Measurements from ENCODE around the gene CD300LD.
A peak's percentile ranks its signal among the peaks of the same experiment; 100 is the strongest.
"Not testable (repeated sequence)": the region's sequence is repeated elsewhere in the genome, so short reads cannot be mapped to it uniquely, and the experiment has no call there.

The CD300LD gene

GRCh38 chr17:74571621-74572270 is 20.3 kb downstream of the CD300LD start:
- DNase-seq (ENCODE audit: low read depth), result no peak

- peak; percentile 85 for DNase-seq (ENCODE audit: low read depth)
Observed at GRCh38 chr17:74569020-74570003, 22.8 kb downstream of the CD300LD start.

- DNase-seq (ENCODE audit: low read depth), result no peak
Observed at GRCh38 chr17:74568106-74568873, 23.8 kb downstream of the CD300LD start.

- DNase-seq (ENCODE audit: low read depth), result no peak
Observed at GRCh38 chr17:74567397-74567796, 24.7 kb downstream of the CD300LD start, which contains the start of gene CD300H. Gene CD300H, minus strand, starts transcription at chr17:74567509.

- no peak for DNase-seq (ENCODE audit: low read depth)
Observed at GRCh38 chr17:74566132-74566753, 25.8 kb downstream of the CD300LD start.

- no peak for DNase-seq (ENCODE audit: low read depth)
Observed at GRCh38 chr17:74565126-74565525, 27.0 kb downstream of the CD300LD start.

GRCh38 chr17:74563358-74563757 is 28.7 kb downstream of the CD300LD start:
- DNase-seq (ENCODE audit: low read depth), result no peak

GRCh38 chr17:74561586-74561985 is 30.5 kb downstream of the CD300LD start:
- no peak for DNase-seq (ENCODE audit: low read depth)

- DNase-seq (ENCODE audit: low read depth), result no peak
Observed at GRCh38 chr17:74558882-74559519, 33.1 kb downstream of the CD300LD start.

GRCh38 chr17:74558402-74558801 is 33.7 kb downstream of the CD300LD start:
- not testable (repeated sequence) for DNase-seq (ENCODE audit: low read depth)

- DNase-seq (ENCODE audit: low read depth), result no peak
Observed at GRCh38 chr17:74555427-74555940, 36.6 kb downstream of the CD300LD start.

GRCh38 chr17:74554909-74555308 is 37.2 kb downstream of the CD300LD start:
- DNase-seq (ENCODE audit: low read depth), result no peak

- no peak for DNase-seq (ENCODE audit: low read depth)
Observed at GRCh38 chr17:74552037-74552436, 40.0 kb downstream of the CD300LD start.

- no peak for DNase-seq (ENCODE audit: low read depth)
Observed at GRCh38 chr17:74550602-74551001, 41.5 kb downstream of the CD300LD start.

- DNase-seq (ENCODE audit: low read depth), result no peak
Observed at GRCh38 chr17:74549343-74549742, 42.7 kb downstream of the CD300LD start.

GRCh38 chr17:74547736-74548135 is 44.3 kb downstream of the CD300LD start:
- DNase-seq (ENCODE audit: low read depth), result no peak

GRCh38 chr17:74547264-74547663 is 44.8 kb downstream of the CD300LD start:
- no peak for DNase-seq (ENCODE audit: low read depth)

GRCh38 chr17:74546586-74546985 is 45.5 kb downstream of the CD300LD start:
- DNase-seq (ENCODE audit: low read depth), result no peak

GRCh38 chr17:74545843-74546230 is 46.2 kb downstream of the CD300LD start, which contains the start of gene CD300C:
Gene CD300C, minus strand, starts transcription at chr17:74546115. Its CDS starts 333 bp downstream, at chr17:74545782.
- no peak for DNase-seq (ENCODE audit: low read depth)

GRCh38 chr17:74544991-74545842 is 46.9 kb downstream of the CD300LD start:
- no peak for DNase-seq (ENCODE audit: low read depth)

Data from fibroblast of gingiva (primary cell).